ENCODE results near the gene TEKT3.

The TEKT3 gene

GRCh38 chr17:15309793-15310192, 31.6 kb downstream of the TEKT3 start:
- TF ChIP-seq CTCF (IDR thresholded peaks at IDR 0.05; ENCODE audit: borderline replicate concordance, control extremely low read depth, extremely low read depth, insufficient read depth, missing control alignments) = no peak
- in situ Hi-C loops (cut with MboI; ENCODE audit: low sequenced_read_pairs, unreplicated experiment) = no loop called here
- no peak for DNase-seq (ENCODE audit: low spot score)

- in situ Hi-C loops (cut with MboI; ENCODE audit: low sequenced_read_pairs, unreplicated experiment) = no loop called here
- DNase-seq (ENCODE audit: low spot score) = no peak
- no peak for TF ChIP-seq CTCF (IDR thresholded peaks at IDR 0.05; ENCODE audit: borderline replicate concordance, control extremely low read depth, extremely low read depth, insufficient read depth, missing control alignments)
Observed at GRCh38 chr17:15309236-15309635, 32.2 kb downstream of the TEKT3 start.

- in situ Hi-C loops (cut with MboI; ENCODE audit: low sequenced_read_pairs, unreplicated experiment) = no loop called here
- no peak for TF ChIP-seq CTCF (IDR thresholded peaks at IDR 0.05; ENCODE audit: borderline replicate concordance, control extremely low read depth, extremely low read depth, insufficient read depth, missing control alignments)
- no peak for DNase-seq (ENCODE audit: low spot score)
Observed at GRCh38 chr17:15308758-15309157, 32.6 kb downstream of the TEKT3 start.

- DNase-seq (ENCODE audit: low spot score) = no peak
Observed at GRCh38 chr17:15307710-15308111, 33.7 kb downstream of the TEKT3 start.

GRCh38 chr17:15303851-15304250, 37.5 kb downstream of the TEKT3 start:
- in situ Hi-C loops (cut with MboI; ENCODE audit: low sequenced_read_pairs, unreplicated experiment) = no loop called here
- no peak for DNase-seq (ENCODE audit: low spot score)
- no peak for TF ChIP-seq CTCF (IDR thresholded peaks at IDR 0.05; ENCODE audit: borderline replicate concordance, control extremely low read depth, extremely low read depth, insufficient read depth, missing control alignments)

More at GRCh38 chr17:15307710-15308111, 33.7 kb downstream of the TEKT3 start:
- no peak for TF ChIP-seq CTCF (IDR thresholded peaks at IDR 0.05; ENCODE audit: borderline replicate concordance, control extremely low read depth, extremely low read depth, insufficient read depth, missing control alignments)
- in situ Hi-C loops (cut with MboI; ENCODE audit: low sequenced_read_pairs, unreplicated experiment) = no loop called here

- TF ChIP-seq CTCF (IDR thresholded peaks at IDR 0.05; ENCODE audit: borderline replicate concordance, control extremely low read depth, extremely low read depth, insufficient read depth, missing control alignments) = no peak
- no peak for DNase-seq (ENCODE audit: low spot score)
- in situ Hi-C loops (cut with MboI; ENCODE audit: low sequenced_read_pairs, unreplicated experiment) = no loop called here
Observed at GRCh38 chr17:15303268-15303667, 38.1 kb downstream of the TEKT3 start.

GRCh38 chr17:15301845-15302244, 39.6 kb downstream of the TEKT3 start:
- TF ChIP-seq CTCF (IDR thresholded peaks at IDR 0.05; ENCODE audit: borderline replicate concordance, control extremely low read depth, extremely low read depth, insufficient read depth, missing control alignments) = no peak
- in situ Hi-C loops (cut with MboI; ENCODE audit: low sequenced_read_pairs, unreplicated experiment) = no loop called here
- DNase-seq (ENCODE audit: low spot score) = no peak
